WTC11 (cell line): ENCODE data around the gene SEC22A. TPM values are rescaled to one million over a fixed set of nuclear protein-coding genes. Genes with fewer than 3 reads are reported as not detected.
A peak's percentile ranks its signal among the peaks of the same experiment; 100 is the strongest.

Experiments
- ATAC-seq: fragments of 200-7000 bp; cut with Tn5 transposase; 2 replicates; pipeline ENCODE4 v1.10.0; 2021; ENCODE audit warnings: mild to moderate bottlenecking, moderate library complexity
- Bru-seq: library from RNA; stranded (reverse); fragments of 400-500 nt; gene quantifications from one replicate; lab custom pipeline; 2021; lab: Mats Ljungman, UMichigan
- CTCF ChIA-PET: fragments of 300-600 bp; sonication (Branson Sonifier 250); formaldehyde crosslinking; loops from one replicate; lab custom pipeline; 2021; ENCODE audit warnings: antibody characterized with exemption; lab: Charles Lee
- POLR2A ChIA-PET: fragments of 350-600 bp; sonication (Branson Sonifier 250); formaldehyde crosslinking; loops from one replicate; lab custom pipeline; 2021; ENCODE audit warnings: antibody characterized with exemption; lab: Charles Lee
- DNase-seq: peaks from one replicate; pipeline ENCODE4 v3.0.0; 2021; ENCODE audit warnings: low spot score
- H3K27ac Mint-ChIP-seq: 2 replicates; pipeline ENCODE4 v1.8.0; 2021; ENCODE audit warnings: mixed read lengths
- H3K27me3 Mint-ChIP-seq: 2 replicates; pipeline ENCODE4 v1.8.0; 2021; ENCODE audit warnings: low read depth, mild to moderate bottlenecking, moderate library complexity, mixed read lengths
- H3K36me3 Mint-ChIP-seq: 2 replicates; pipeline ENCODE4 v1.8.0; 2021; ENCODE audit warnings: mixed read lengths
- H3K4me1 Mint-ChIP-seq: 2 replicates; pipeline ENCODE4 v1.8.0; 2022; ENCODE audit warnings: mixed read lengths
- H3K4me3 Mint-ChIP-seq: 2 replicates; pipeline ENCODE4 v1.8.0; 2021; ENCODE audit warnings: mild to moderate bottlenecking, moderate library complexity, mixed read lengths
- H3K9me3 Mint-ChIP-seq: 2 replicates; pipeline ENCODE4 v1.8.0; 2021; ENCODE audit warnings: mixed read lengths
- CBFB ChIP-seq: sonication (generic); formaldehyde crosslinking; IDR thresholded peaks from 2 replicates; pipeline ENCODE4 v1.8.1; 2022; ENCODE audit warnings: mild to moderate bottlenecking, low read depth, missing genetic modification reagents
- EMX1 ChIP-seq: fragments of 250-450 bp; sonication (Bioruptor Pico); IDR thresholded peaks from 2 replicates; pipeline ENCODE4 v1.8.0; 2021; ENCODE audit warnings: mild to moderate bottlenecking
- FOXK1 ChIP-seq: sonication (generic); formaldehyde crosslinking; IDR thresholded peaks from 2 replicates; pipeline ENCODE4 v1.8.0; 2022; ENCODE audit warnings: mild to moderate bottlenecking, moderate library complexity, missing genetic modification reagents
- GRHL2 ChIP-seq: fragments of 250-450 bp; sonication (Bioruptor Pico); IDR thresholded peaks from 2 replicates; pipeline ENCODE4 v1.8.0; 2022; ENCODE audit warnings: mild to moderate bottlenecking, moderate library complexity; ENCODE audit not compliant: insufficient replicate concordance, severe bottlenecking
- GTF2I ChIP-seq: fragments of 250-450 bp; sonication (Bioruptor Pico); conservative IDR thresholded peaks from 2 replicates; pipeline ENCODE4 v1.4.0; 2021; ENCODE audit warnings: mild to moderate bottlenecking
- MAX ChIP-seq: sonication (generic); formaldehyde crosslinking; IDR thresholded peaks from 2 replicates; pipeline ENCODE4 v1.8.0; 2022; ENCODE audit warnings: mild to moderate bottlenecking, missing genetic modification reagents
- NFATC4 ChIP-seq: fragments of 250-450 bp; sonication (Bioruptor Pico); IDR thresholded peaks from 2 replicates; pipeline ENCODE4 v1.9.0; 2021; ENCODE audit warnings: mild to moderate bottlenecking
- NFYB ChIP-seq: sonication (generic); formaldehyde crosslinking; conservative IDR thresholded peaks from 2 replicates; pipeline ENCODE4 v1.8.0; 2022; ENCODE audit warnings: low read depth, missing genetic modification reagents
- OVOL2 ChIP-seq: fragments of 250-450 bp; sonication (Bioruptor Pico); IDR thresholded peaks from 2 replicates; pipeline ENCODE4 v1.9.0; 2021; ENCODE audit warnings: mild to moderate bottlenecking, borderline replicate concordance
- SMAD4 ChIP-seq: sonication (generic); formaldehyde crosslinking; IDR thresholded peaks from 2 replicates; pipeline ENCODE4 v1.8.0; 2022; ENCODE audit warnings: mild to moderate bottlenecking, missing genetic modification reagents
- SP1 ChIP-seq: sonication (generic); formaldehyde crosslinking; conservative IDR thresholded peaks from 2 replicates; pipeline ENCODE4 v1.8.1; 2022; ENCODE audit warnings: missing genetic modification reagents
- TEAD4 ChIP-seq: sonication (generic); formaldehyde crosslinking; IDR thresholded peaks from 2 replicates; pipeline ENCODE4 v1.8.0; 2022; ENCODE audit warnings: mild to moderate bottlenecking, missing genetic modification reagents
- TP53 ChIP-seq: sonication (generic); formaldehyde crosslinking; IDR thresholded peaks from 2 replicates; pipeline ENCODE4 v1.8.1; 2023; ENCODE audit warnings: mild to moderate bottlenecking, missing genetic modification reagents
- ZBTB21 ChIP-seq: sonication (generic); formaldehyde crosslinking; IDR thresholded peaks from 2 replicates; pipeline ENCODE4 v1.8.1; 2023; ENCODE audit warnings: mild to moderate bottlenecking, missing genetic modification reagents, borderline replicate concordance
- ZNF121 ChIP-seq: sonication (generic); formaldehyde crosslinking; IDR thresholded peaks from 2 replicates; pipeline ENCODE4 v1.8.0; 2023; ENCODE audit warnings: missing genetic modification reagents
- ZNF138 ChIP-seq: sonication (generic); formaldehyde crosslinking; conservative IDR thresholded peaks from 2 replicates; pipeline ENCODE4 v1.8.1; 2022; ENCODE audit warnings: mild to moderate bottlenecking, moderate library complexity, missing genetic modification reagents
- ZNF396 ChIP-seq: fragments of 250-450 bp; sonication (Bioruptor Pico); IDR thresholded peaks from 2 replicates; pipeline ENCODE4 v1.8.0; 2021; ENCODE audit warnings: mild to moderate bottlenecking, moderate library complexity, borderline replicate concordance
- long read RNA-seq, 3 experiments: library from RNA in 1 of 3; library from capped mRNA in 1 of 3; library from polyadenylated mRNA in 1 of 3; unstranded in 2 of 3; stranded (forward) in 1 of 3; transcript quantifications; one replicate each; pipeline ENCODE4 v2.0.0, GENCODE V29; 2021
- total RNA-seq: library from RNA; stranded (reverse); gene quantifications from 3 replicates; pipeline ENCODE4 v1.2.3, GENCODE V29; 2021
- TF ChIP-seq, protein P1 (sequence below): fragments of 250-450 bp; sonication (Bioruptor Pico); IDR thresholded peaks from 2 replicates; pipeline ENCODE4 v1.9.0; 2021; ENCODE audit warnings: moderate library complexity, mild to moderate bottlenecking, inconsistent platforms, borderline replicate concordance
- TF ChIP-seq, protein P2 (sequence below): sonication (generic); formaldehyde crosslinking; IDR thresholded peaks from 2 replicates; pipeline ENCODE4 v1.8.1; 2022; ENCODE audit warnings: missing genetic modification reagents, borderline replicate concordance
- TF ChIP-seq, protein P3 (sequence below): sonication (generic); formaldehyde crosslinking; IDR thresholded peaks from 2 replicates; pipeline ENCODE4 v1.8.1; 2023; ENCODE audit warnings: mild to moderate bottlenecking, missing genetic modification reagents
- TF ChIP-seq, protein P4 (sequence below): fragments of 250-450 bp; sonication (Bioruptor Pico); IDR thresholded peaks from 2 replicates; pipeline ENCODE4 v2.1.2; 2022; ENCODE audit warnings: mild to moderate bottlenecking, moderate library complexity
- TF ChIP-seq, protein P5 (sequence below): fragments of 250-450 bp; sonication (Bioruptor Pico); IDR thresholded peaks from 2 replicates; pipeline ENCODE4 v1.9.0; 2021; ENCODE audit warnings: mild to moderate bottlenecking
- TF ChIP-seq, protein P6 (sequence below): sonication (generic); formaldehyde crosslinking; IDR thresholded peaks from 2 replicates; pipeline ENCODE4 v1.8.1; 2022; ENCODE audit warnings: mild to moderate bottlenecking, moderate library complexity, missing genetic modification reagents
- TF ChIP-seq, protein P7 (sequence below): fragments of 250-450 bp; sonication (Bioruptor Pico); IDR thresholded peaks from 2 replicates; pipeline ENCODE4 v1.8.0; 2021; ENCODE audit warnings: mild to moderate bottlenecking
- TF ChIP-seq, protein P8 (sequence below): fragments of 250-450 bp; sonication (Bioruptor Pico); conservative IDR thresholded peaks from 2 replicates; pipeline ENCODE4 v1.9.0; 2021; ENCODE audit warnings: mild to moderate bottlenecking

The SEC22A gene
- total RNA-seq (9.2 to 12.6 TPM (median 11.1 TPM) in 3 replicates), Bru-seq, nascent RNA (percentile 75 among the genes with signal in this experiment)
- long read RNA-seq, experiment 1, full-length matches to known transcripts = 22 of 32 reads
- long read RNA-seq, experiment 1, partial matches to known transcripts = 1 of 32 reads
- long read RNA-seq, experiment 1, other reads (novel, unspliced or antisense) = 9 of 32 reads
- long read RNA-seq, experiment 2, transcript SEC22A-210 (7 exons, 972 nt) = major isoform, 5 of 12 reads
- long read RNA-seq, experiment 2, partial matches to known transcripts = 1 of 12 reads
- long read RNA-seq, experiment 2, other reads (novel, unspliced or antisense) = 6 of 12 reads
- long read RNA-seq, experiment 3, full-length matches to known transcripts = 36 of 46 reads
- long read RNA-seq, experiment 3, partial matches to known transcripts = 1 of 46 reads
- long read RNA-seq, experiment 3, other reads (novel, unspliced or antisense) = 9 of 46 reads

DNA sequence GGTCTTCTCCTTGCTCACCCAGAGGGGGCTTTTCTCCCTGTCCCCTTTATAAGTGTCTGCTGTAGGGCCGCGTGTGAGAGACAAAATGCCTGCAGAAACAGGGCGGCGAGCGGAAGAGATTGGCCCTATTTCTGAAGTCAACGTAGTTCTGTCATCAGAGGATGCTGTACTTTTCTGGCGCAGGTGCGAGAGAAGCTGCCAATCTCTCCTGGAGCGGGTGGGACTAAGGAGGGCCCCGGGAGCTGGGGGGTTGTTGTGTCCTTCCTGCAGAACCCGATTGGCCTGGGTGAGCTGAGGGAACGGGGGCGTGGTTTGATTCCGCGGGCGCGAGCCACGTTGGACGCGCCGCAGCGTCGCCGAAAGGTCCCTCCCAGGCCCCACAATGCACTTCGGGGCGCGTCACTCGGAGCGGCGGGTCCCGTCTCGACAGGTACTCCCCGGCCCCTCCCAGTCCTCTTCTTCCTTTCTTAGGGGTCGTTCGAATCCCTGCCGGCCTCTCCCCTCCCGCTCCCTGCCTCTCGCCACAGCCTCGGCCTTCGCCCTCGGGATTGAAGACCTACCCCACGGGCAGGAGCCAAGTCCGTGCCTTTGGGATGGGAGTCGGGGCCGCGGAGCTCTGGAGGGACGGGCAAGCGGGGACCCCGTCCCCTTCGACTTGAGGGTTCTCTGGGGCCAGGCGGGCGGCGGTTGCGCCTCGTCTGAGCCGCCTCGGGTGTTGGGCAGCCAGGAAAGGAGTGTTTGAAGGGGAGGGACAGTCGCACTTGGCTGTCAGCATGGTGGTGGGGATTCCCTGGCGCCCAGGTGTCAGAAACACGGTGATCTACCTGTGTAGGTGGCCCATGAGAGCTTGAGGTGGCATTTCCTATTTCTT, at the start of gene SEC22A:
TSS of gene SEC22A (plus strand) at position 387 of the 871 bp plus-strand sequence. CDS start 7,275 bp downstream, outside the sequence.
- Mint-ChIP-seq H3K36me3 (peaks cover 4% of the 10 kb centered on the region; the same call in 1 of the 2 replicates), H3K9me3 (peaks cover 13% of the 10 kb centered on the region), H3K4me1 (peaks cover 14% of the 10 kb centered on the region), H3K27ac (peak within 1 kb of the TSS; percentile 94), H3K27me3 (no peaks in the 10 kb centered on the region), H3K4me3 (peak within 1 kb of the TSS; percentile 94)
- ATAC-seq = peak; percentile 99
- ChIA-PET POLR2A (interaction anchor here (0.9 to 1.6 kb wide), 4 partner anchors 8 to 218 kb away, joined by 3 to 6 read pairs (median 3); no protein-coding TSS in a partner anchor), CTCF (interaction anchor here (0.9 to 1.9 kb wide), 6 partner anchors 9 to 258 kb away, joined by 3 to 7 read pairs (median 4); no protein-coding TSS in a partner anchor)
- peak; percentile 98 for DNase-seq
- no peak for TF ChIP-seq CBFB (CRISPR knock-in tag)
- peak; percentile 47 for TF ChIP-seq MAX (CRISPR knock-in tag)
- no peak for TF ChIP-seq ZNF121
- TF ChIP-seq FOXK1 (CRISPR knock-in tag) = peak; percentile 84; the same call in 1 of the 2 replicates
- TF ChIP-seq OVOL2 = no peak
- TF ChIP-seq EMX1 (CRISPR knock-in tag) = no peak
- TF ChIP-seq NFATC4 (CRISPR knock-in tag) = no peak
- TF ChIP-seq, protein P1, sequence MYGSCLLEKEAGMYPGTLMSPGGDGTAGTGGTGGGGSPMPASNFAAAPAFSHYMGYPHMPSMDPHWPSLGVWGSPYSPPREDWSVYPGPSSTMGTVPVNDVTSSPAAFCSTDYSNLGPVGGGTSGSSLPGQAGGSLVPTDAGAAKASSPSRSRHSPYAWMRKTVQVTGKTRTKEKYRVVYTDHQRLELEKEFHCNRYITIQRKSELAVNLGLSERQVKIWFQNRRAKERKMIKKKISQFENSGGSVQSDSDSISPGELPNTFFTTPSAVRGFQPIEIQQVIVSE (CRISPR knock-in tag) = no peak
- TF ChIP-seq, protein P2, sequence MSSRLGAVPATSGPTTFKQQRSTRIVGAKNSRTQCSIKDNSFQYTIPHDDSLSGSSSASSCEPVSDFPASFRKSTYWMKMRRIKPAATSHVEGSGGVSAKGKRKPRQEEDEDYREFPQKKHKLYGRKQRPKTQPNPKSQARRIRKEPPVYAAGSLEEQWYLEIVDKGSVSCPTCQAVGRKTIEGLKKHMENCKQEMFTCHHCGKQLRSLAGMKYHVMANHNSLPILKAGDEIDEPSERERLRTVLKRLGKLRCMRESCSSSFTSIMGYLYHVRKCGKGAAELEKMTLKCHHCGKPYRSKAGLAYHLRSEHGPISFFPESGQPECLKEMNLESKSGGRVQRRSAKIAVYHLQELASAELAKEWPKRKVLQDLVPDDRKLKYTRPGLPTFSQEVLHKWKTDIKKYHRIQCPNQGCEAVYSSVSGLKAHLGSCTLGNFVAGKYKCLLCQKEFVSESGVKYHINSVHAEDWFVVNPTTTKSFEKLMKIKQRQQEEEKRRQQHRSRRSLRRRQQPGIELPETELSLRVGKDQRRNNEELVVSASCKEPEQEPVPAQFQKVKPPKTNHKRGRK (CRISPR knock-in tag) = no peak
- TF ChIP-seq, protein P3, sequence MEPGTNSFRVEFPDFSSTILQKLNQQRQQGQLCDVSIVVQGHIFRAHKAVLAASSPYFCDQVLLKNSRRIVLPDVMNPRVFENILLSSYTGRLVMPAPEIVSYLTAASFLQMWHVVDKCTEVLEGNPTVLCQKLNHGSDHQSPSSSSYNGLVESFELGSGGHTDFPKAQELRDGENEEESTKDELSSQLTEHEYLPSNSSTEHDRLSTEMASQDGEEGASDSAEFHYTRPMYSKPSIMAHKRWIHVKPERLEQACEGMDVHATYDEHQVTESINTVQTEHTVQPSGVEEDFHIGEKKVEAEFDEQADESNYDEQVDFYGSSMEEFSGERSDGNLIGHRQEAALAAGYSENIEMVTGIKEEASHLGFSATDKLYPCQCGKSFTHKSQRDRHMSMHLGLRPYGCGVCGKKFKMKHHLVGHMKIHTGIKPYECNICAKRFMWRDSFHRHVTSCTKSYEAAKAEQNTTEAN (CRISPR knock-in tag) = no peak
- TF ChIP-seq, protein P4, sequence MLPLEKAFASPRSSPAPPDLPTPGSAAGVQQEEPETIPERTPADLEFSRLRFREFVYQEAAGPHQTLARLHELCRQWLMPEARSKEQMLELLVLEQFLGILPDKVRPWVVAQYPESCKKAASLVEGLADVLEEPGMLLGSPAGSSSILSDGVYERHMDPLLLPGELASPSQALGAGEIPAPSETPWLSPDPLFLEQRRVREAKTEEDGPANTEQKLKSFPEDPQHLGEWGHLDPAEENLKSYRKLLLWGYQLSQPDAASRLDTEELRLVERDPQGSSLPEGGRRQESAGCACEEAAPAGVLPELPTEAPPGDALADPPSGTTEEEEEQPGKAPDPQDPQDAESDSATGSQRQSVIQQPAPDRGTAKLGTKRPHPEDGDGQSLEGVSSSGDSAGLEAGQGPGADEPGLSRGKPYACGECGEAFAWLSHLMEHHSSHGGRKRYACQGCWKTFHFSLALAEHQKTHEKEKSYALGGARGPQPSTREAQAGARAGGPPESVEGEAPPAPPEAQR (CRISPR knock-in tag) = no peak
- no peak for TF ChIP-seq GTF2I (CRISPR knock-in tag)
- TF ChIP-seq, protein P5, sequence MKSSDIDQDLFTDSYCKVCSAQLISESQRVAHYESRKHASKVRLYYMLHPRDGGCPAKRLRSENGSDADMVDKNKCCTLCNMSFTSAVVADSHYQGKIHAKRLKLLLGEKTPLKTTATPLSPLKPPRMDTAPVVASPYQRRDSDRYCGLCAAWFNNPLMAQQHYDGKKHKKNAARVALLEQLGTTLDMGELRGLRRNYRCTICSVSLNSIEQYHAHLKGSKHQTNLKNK (CRISPR knock-in tag) = no peak
- TF ChIP-seq, protein P6, sequence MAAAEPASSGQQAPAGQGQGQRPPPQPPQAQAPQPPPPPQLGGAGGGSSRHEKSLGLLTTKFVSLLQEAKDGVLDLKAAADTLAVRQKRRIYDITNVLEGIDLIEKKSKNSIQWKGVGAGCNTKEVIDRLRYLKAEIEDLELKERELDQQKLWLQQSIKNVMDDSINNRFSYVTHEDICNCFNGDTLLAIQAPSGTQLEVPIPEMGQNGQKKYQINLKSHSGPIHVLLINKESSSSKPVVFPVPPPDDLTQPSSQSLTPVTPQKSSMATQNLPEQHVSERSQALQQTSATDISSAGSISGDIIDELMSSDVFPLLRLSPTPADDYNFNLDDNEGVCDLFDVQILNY (CRISPR knock-in tag) = no peak
- TF ChIP-seq ZBTB21 (CRISPR knock-in tag) = no peak
- no peak for TF ChIP-seq TEAD4 (CRISPR knock-in tag)
- TF ChIP-seq ZNF138 (CRISPR knock-in tag) = no peak
- TF ChIP-seq GRHL2 (CRISPR knock-in tag) = no peak
- peak; percentile 78 for TF ChIP-seq SP1 (CRISPR knock-in tag)
- TF ChIP-seq NFYB (CRISPR knock-in tag) = peak; percentile 56; the same call in 1 of the 2 replicates
- TF ChIP-seq, protein P7, sequence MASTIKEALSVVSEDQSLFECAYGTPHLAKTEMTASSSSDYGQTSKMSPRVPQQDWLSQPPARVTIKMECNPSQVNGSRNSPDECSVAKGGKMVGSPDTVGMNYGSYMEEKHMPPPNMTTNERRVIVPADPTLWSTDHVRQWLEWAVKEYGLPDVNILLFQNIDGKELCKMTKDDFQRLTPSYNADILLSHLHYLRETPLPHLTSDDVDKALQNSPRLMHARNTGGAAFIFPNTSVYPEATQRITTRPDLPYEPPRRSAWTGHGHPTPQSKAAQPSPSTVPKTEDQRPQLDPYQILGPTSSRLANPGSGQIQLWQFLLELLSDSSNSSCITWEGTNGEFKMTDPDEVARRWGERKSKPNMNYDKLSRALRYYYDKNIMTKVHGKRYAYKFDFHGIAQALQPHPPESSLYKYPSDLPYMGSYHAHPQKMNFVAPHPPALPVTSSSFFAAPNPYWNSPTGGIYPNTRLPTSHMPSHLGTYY (CRISPR knock-in tag) = no peak
- TF ChIP-seq, protein P8, sequence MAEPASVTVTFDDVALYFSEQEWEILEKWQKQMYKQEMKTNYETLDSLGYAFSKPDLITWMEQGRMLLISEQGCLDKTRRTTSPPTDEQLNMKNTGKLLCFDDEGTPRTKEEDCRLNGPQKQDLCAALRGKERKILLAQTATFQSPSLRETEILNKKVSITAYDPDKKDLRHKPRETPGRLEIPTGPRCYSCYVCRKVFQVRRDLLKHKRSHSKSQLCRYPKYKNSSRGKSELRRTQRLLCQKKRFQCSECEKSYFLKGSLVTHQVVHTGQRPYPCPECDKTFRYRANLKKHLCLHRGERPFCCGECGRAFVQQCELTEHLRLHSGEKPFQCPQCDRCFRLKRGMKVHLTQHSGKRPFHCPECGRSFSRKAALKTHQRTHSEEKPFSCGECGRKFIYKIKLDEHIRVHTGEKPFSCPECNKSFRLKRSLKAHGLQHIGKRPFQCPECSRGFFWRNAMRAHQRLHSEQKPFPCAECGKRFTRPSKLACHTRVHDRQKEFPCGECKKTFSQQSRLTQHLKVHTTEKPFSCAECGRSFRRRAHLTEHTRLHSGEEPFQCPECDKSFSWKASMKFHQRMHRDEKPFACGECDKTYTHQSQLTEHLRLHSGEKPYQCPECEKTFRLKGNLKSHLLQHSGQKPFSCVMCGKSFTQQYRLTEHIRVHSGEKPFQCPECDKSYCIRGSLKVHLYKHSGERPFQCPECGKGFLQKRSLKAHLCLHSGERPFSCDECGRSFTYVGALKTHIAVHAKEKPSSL (CRISPR knock-in tag) = no peak
- TF ChIP-seq TP53 (CRISPR knock-in tag) = no peak
- no peak for TF ChIP-seq ZNF396
- TF ChIP-seq SMAD4 (CRISPR knock-in tag) = no peak
